Neural progenitor cell (in vitro differentiated cells): ENCODE measurements around the gene ZNF641.

Experiments
- EZH2 ChIP-seq: fragments of 200-600 bp; sonication (generic); IDR thresholded peaks from 2 replicates; pipeline ENCODE4 v1.6.1; 2017; ENCODE audit warnings: antibody characterized with exemption, mild to moderate bottlenecking, moderate library complexity
- EZH2phosphoT487 ChIP-seq: fragments of 200-600 bp; sonication (generic); IDR thresholded peaks from 2 replicates; pipeline ENCODE4 v1.6.1; 2017; ENCODE audit warnings: antibody characterized with exemption
- TF ChIP-seq, protein P1 (sequence below): fragments of 200-600 bp; sonication (generic); IDR thresholded peaks from 2 replicates; pipeline ENCODE4 v1.5.1; 2017; ENCODE audit warnings: antibody characterized with exemption, mild to moderate bottlenecking

DNA sequence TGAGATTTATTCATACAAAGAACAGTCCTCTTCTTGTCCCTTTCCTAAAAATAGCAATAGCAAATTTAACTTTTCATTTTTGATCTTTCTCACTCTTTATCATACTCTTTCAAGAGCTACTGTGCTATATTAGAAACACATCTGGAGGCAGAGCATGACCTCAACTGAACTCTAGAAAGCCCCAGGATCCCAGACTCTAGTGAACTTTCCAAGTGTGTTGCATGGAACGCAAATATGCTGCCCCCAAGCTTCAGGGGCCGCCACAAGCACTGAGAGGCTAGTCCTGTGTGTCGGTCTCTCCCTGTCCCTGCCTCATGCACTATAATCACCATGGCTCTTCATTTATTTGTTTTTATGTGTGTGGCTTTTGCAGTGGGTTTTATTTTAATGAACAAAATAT, 38.7 kb upstream of the ZNF641 start:
- TF ChIP-seq, protein P1, sequence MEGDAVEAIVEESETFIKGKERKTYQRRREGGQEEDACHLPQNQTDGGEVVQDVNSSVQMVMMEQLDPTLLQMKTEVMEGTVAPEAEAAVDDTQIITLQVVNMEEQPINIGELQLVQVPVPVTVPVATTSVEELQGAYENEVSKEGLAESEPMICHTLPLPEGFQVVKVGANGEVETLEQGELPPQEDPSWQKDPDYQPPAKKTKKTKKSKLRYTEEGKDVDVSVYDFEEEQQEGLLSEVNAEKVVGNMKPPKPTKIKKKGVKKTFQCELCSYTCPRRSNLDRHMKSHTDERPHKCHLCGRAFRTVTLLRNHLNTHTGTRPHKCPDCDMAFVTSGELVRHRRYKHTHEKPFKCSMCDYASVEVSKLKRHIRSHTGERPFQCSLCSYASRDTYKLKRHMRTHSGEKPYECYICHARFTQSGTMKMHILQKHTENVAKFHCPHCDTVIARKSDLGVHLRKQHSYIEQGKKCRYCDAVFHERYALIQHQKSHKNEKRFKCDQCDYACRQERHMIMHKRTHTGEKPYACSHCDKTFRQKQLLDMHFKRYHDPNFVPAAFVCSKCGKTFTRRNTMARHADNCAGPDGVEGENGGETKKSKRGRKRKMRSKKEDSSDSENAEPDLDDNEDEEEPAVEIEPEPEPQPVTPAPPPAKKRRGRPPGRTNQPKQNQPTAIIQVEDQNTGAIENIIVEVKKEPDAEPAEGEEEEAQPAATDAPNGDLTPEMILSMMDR: no peak
- TF ChIP-seq EZH2 (no peak), EZH2phosphoT487 (no peak)
